ENCODE data around the gene CD207.

Gene CD207

GRCh38 chr2:70790136-70790828, 45.3 kb downstream of the CD207 start, which contains the start of gene FIGLA:
Gene FIGLA (minus strand): TSS chr2:70790643. CDS start chr2:70790638, 5 bp downstream.
- no peak for DNase-seq

GRCh38 chr2:70789304-70790135, 46.1 kb downstream of the CD207 start:
- peak; percentile 47 for DNase-seq

DNA sequence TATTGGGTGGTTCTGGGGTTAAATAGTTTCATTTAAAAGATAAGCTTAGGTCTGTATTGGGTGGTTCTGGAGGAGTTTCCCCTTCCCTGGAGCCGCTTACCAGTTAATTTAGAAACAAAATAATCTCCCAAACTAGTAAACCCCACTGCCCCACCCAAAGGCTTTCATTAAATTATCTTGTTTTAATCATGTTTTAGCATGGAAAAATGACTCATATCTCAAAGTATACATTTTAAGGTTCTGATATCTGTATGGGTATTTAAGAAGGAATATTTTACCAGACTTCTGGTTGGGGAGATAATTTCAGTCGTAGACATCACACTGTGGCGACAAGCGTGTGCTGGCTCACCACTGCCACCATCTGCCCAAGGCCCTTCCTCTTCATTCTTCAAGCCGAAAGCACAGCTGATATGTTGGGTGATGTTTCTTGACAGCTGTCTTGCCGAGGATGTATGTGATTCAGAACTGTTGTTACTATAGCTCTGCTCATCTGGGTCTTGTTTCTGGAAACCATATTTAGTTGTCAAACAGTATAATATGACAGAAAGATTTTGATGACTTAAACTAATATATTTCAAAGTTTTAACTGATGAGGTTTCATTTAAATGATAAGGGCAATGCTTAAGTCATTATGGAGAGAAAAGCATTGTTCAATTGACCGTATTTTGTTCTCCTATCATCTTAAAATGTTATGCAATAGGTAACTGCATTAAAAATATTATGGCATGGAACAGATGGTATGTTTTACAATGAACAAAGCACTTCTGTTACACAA, 50.3 kb downstream of the CD207 start:
- DNase-seq = no peak

GRCh38 chr2:70784320-70784719, 51.3 kb downstream of the CD207 start:
- no peak for DNase-seq
